HG03064 (cell line): Measurements from ENCODE around the gene INTS1.
"Not testable (repeated sequence)": the region's sequence is repeated elsewhere in the genome, so short reads cannot be mapped to it uniquely, and the experiment has no call there.

ENCODE experiments used
- ATAC-seq: cut with Tn5 transposase; IDR thresholded peaks from one replicate; pipeline ENCODE4 v1.9.1; 2021; ENCODE audit warnings: low read depth; ENCODE audit not compliant: unreplicated experiment

INTS1 gene

GRCh38 chr7:1452205-1452604, 52.0 kb downstream of the INTS1 start:
- no peak for ATAC-seq

DNA sequence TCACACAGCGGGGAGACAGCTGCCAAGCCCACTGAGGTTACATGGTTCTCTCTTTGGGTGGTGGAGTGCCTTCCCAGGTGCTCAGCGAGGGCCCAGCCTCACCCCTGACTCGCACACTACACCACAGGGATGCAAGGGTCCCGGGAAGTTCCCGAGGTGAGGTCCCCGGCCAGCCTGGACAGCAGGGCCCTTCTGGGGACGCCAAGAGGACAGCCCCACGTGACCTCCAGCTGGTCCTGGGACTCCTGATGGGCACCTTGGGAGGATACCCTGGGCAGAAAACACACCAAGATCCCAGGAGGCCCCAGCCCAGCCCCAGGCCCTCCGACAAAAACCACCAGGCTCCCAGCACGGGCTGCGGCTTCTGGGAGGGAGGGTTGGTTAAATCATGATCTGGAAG, 53.2 kb downstream of the INTS1 start:
- ATAC-seq, result no peak

DNA sequence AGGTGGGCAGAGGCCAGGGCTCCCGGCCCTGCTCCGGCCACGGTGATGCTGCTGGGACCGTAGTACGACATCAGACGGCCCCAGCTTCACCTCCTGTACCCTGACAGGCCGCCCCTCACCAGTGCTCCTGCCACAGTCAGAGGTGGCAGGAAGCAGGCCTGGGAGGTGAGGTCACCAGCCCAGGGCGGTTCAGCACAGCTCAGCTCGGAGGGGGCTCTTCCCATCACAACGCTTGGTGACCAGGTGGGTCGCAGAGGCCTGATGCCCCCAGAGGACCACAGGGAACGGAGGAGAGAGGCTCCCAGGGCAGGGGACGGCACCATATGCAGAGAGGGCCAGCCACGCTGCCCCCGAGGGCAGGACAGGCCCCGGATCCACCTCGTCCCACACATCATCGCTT, 53.8 kb downstream of the INTS1 start:
- ATAC-seq, result no peak

GRCh38 chr7:1449951-1450350, 54.2 kb downstream of the INTS1 start:
- ATAC-seq, result no peak

DNA sequence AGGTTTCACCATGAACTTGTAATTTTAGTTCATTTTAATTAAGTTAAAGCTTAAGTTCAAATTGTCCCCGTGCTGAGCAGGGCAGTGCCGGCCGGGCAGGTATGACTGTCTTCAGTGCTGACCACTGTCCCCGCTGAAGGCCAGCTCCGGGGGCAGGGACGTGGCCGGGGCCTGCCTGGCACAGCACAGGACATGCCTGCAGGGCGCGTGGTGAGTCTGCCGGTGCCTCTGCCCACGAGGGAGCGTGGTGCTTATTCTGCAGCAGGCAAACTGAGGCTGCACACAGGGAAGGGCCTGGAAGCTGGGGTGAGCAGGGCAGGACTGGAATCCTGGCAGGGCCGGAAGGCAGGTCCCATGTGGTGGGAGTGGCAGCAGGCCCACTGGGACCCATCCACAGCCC, 54.7 kb downstream of the INTS1 start:
- ATAC-seq, result no peak

GRCh38 chr7:1448958-1449357, 55.2 kb downstream of the INTS1 start:
- no peak for ATAC-seq

DNA sequence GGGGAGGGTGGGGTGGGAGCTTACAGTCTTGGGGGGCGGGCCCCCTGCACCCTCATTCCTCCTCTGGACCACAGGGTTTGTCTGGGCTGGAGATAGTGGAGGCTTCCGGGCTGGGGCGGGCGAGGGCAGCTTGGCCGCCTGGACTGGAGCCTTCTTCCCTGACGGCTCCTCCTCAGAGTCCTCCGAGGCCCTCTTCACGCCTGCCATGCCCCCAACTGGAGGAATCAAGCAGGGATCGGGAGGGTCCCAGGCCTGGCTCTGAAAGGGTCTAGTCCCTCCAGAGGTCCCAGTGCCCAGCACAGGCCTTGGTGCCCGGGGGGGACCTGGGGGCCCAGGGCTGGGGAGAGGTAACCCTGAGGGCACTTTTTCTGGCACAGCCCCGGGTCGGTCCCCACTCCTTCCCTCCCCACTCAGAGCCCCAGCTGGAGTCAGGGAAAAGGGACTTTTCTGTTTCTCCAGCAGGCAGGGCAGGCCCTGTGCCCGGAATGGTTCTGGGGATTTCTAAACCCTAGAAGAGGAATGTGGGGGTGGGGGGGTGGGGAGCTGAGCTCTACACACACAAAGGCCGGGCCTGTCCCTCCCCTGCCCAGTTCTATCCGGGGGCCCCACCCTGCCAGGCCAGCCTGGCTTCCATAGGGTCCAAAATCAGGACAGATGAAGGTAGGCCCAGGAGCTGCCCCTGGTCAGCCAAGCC, 56.5 kb downstream of the INTS1 start:
- ATAC-seq, result no peak

DNA sequence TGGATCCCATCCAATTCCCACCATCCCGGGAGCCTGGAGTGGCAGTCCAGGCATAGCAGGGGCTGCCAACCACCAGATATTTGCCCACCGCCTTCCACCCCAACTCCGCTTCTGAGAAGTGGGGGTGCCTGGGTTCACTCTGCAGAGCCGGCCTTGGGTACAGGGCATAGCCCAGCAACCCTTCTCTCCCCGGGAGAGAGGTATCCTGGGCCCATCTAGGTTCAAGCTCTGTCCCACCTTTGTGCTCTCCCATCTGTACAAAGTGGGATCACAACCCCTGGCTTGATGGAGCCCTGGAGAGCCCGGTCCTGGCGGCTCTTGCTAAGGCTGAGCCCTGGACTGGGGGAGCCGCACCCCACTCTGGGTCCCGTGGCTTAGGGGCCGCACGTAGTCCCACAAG, 57.1 kb downstream of the INTS1 start:
- ATAC-seq, result no peak

- ATAC-seq, result no peak
Measured at GRCh38 chr7:1446620-1447032, 57.6 kb downstream of the INTS1 start.

DNA sequence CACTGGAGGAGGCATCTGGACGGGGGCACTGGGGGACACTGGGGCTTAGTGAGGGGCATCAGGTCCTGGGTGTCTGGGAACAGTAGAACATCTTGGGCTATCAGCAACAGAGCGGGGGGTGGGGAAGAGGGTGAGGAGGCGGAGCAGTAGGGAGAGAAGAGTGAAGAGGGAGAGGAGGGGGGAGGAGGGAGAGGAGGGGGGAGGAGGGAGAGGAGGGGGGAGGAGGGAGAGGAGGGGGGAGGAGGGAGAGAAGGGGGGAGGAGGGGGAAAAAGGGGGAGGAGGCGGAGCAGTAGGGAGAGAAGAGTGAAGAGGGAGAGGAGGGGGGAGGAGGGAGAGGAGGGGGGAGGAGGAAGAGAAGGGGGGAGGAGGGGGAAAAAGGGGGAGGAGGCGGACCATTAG, 58.2 kb downstream of the INTS1 start:
- ATAC-seq, result not testable (repeated sequence)

GRCh38 chr7:1445341-1445740, 58.8 kb downstream of the INTS1 start:
- ATAC-seq, result no peak

GRCh38 chr7:1444925-1445322, 59.3 kb downstream of the INTS1 start:
- ATAC-seq, result no peak

DNA sequence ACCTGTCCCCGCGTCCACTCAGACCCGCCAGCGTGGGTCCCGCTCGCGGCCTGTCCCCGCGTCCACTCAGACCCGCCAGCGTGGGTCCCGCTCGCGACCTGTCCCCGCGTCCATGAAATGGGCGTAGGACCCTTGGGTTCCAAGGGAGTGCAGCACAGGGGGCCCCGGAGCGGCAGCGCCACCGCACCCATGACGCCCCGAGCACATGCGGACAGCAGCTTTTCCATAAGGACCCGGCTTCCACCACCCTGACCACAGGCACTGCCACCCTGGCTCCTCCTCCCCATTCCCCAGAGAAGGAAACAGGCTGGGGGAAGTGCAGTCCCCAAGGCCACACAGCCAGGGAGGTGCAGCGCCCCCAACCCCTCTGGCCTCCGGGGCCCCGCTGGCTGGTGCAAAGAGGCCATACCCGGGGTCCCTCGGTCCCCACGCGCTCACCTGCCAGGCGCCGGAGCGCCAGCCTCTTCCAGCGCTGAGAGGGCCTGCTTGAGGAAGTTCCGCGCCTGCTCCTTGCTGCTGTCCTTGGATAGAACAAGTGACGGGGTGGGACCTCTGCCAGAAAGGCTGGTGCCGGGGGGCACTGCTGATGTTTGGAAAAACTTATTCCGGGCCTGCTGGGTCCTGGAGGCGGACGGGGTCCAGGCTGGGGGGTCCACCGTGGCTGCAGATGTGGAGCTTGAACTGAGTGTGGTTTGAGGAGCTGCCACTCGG, 59.8 kb downstream of the INTS1 start:
- ATAC-seq, result no peak

DNA sequence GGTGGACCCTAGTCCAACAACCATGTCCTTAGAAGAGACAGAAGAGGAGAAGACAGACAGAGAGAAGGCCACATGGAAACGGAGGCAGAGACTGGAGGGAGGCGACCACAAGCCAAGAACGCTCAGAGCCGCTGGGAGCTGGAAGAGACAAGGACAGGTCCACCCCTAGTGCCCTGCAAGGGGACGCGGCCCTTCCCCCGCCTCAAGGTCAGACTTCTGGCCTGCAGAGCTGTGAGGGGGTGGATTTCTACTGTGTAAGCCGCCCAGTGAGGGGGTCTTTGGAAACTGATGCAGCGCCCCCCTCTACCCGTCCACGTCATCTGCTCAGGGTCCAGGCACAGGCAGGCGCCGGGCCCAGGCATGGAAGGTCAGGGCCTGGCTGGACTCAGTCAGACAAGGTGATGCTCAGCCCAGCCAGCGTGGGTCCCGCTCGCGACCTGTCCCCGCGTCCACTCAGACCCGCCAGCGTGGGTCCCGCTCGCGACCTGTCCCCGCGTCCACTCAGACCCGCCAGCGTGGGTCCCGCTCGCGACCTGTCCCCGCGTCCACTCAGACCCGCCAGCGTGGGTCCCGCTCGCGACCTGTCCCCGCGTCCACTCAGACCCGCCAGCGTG, 60.5 kb downstream of the INTS1 start:
- ATAC-seq, result not testable (repeated sequence)

- no peak for ATAC-seq
Measured at GRCh38 chr7:1442355-1443124, 61.6 kb downstream of the INTS1 start.

DNA sequence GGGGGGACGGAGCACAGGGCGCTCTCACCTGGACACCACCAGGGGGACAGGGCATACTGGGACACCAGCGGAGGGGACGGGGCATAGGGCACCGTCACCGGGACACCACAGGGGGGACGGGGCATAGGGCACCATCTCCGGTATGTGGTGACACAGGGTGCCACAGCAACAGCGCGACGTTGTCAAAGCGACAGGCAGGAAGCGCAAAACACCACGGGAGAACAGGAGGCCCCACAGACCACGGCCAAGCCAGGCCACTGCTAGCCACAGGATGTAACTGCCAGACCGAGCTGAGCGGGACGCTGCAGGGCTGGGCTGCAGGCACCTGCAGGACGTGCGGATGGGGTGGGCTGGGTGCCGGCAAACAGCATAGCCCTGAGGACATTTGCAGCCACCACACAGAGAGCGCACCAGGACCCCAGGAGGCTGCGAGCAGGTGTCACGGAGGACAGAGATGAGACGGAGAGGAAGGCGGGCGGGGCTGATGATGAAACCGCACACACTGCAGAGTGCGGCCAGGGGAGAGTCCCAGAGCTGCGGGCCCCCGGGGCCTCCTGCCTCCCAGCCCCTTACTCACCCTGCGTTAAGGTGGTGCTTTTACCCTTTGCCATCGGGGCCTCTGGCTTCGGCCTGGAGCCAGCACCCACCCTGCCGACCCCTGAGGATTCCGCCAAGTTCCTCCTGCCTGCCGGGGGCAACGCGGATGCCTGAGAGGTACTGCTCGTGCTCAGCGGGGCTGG, 62.4 kb downstream of the INTS1 start:
- ATAC-seq, result no peak

DNA sequence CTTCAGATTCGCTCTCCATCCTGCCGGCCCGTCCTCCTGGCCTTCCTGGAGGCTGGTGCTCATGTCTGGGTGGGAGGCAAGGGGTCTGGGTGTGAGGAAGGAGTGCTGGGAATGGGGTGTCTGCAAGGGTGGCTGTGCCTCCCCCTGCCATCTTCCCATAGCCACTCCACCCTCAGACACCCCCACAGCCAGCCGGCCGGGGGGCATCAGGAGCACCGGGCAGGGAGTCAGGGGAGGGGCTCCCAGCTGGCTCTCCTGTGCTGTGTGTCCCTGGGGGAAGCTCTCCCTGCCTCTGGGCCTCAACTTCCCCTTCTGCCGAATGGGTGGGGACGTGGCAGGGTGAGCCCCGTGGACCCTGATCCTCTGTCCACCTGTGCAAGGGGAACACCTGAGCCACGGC, 63.6 kb downstream of the INTS1 start:
- no peak for ATAC-seq

GRCh38 chr7:1439373-1440363, 64.5 kb downstream of the INTS1 start:
- ATAC-seq, result no peak

DNA sequence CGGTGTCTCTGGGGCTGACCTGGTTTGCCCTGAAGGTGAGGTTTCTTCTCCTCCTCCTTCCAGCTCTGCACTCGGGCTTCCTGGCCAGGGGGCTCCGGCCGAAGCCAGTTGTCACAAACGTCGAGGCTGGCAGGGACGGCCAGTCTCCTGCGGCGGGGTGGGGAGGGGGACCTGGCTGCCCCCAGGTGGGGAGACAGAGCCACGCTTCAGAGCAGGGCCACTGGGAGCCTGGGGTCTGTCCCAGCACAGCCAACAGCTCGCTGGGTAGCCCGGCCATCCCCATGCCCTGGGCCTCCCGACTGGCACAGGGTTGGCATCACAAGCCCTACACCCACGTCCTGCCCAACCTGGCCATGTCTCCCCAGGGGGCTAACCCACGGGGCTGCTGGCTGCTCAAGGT, 65.4 kb downstream of the INTS1 start:
- no peak for ATAC-seq
